ENCODE measurements around the gene PHACTR4.
"Not testable (repeated sequence)": the region's sequence is repeated elsewhere in the genome, so short reads cannot be mapped to it uniquely, and the experiment has no call there.

Gene PHACTR4

DNA sequence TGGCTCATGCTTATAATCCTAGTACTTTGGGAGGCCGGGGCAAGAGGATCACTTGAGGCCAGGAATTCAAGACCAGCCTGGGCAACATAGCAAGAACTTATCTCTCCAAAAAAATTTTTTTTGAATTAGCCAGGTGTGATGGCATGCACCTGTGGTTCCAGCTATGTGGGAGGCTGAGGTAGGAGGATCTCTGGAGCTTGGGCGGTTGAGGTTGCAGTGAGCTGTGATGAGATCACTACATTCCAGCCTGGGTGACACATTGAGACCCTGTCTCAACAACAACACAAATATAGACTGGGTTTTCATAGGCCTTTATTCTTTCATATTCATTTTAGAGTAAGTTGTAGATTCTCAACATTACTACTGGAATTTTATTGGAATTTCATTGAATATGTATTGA lies 27.9 kb upstream of the PHACTR4 start:
- intact Hi-C loops (cut with DNase I; ENCODE audit: low total_unique reads): no loop called here
- TF ChIP-seq, protein P1, sequence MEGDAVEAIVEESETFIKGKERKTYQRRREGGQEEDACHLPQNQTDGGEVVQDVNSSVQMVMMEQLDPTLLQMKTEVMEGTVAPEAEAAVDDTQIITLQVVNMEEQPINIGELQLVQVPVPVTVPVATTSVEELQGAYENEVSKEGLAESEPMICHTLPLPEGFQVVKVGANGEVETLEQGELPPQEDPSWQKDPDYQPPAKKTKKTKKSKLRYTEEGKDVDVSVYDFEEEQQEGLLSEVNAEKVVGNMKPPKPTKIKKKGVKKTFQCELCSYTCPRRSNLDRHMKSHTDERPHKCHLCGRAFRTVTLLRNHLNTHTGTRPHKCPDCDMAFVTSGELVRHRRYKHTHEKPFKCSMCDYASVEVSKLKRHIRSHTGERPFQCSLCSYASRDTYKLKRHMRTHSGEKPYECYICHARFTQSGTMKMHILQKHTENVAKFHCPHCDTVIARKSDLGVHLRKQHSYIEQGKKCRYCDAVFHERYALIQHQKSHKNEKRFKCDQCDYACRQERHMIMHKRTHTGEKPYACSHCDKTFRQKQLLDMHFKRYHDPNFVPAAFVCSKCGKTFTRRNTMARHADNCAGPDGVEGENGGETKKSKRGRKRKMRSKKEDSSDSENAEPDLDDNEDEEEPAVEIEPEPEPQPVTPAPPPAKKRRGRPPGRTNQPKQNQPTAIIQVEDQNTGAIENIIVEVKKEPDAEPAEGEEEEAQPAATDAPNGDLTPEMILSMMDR (IDR thresholded peaks at IDR 0.05): no peak
- DNase-seq: no peak
- H3K36me3 ChIP-seq: peaks cover 0 to 3% (median 0%) of the 10 kb centered on the region in 3 donors
- H3K27me3 ChIP-seq: no peaks in the 10 kb centered on the region
- H3K4me1 ChIP-seq: no peaks in the 10 kb centered on the region
- no peak overlapping the region for H3K4me3 ChIP-seq
- H3K9me3 ChIP-seq: no peaks in the 10 kb centered on the region
- no peak overlapping the region for H3K27ac ChIP-seq

DNA sequence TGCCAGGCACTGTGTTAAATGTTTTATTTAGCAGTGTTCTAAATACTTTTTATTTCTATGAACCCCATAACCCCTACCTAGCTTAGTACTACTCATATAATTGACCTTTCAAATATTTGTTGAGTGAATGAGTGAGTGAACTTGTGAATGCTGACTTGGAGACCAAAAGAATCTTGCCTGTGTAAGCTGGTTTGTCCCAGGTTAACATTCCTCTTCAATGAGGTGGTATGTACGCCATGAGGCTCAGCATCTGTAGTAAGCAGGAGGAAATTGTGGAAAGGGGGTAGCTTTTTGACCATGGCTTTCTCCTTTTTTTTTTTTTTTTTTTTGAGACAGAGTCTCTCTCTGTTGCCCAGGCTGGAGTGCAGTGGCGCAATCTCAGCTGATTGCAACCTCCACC lies 26.1 kb upstream of the PHACTR4 start:
- Histone ChIP-seq H3K27me3 (no peaks in the 10 kb centered on the region), H3K4me1 (no peaks in the 10 kb centered on the region), H3K27ac (no peak overlapping the region), H3K9me3 (no peaks in the 10 kb centered on the region), H3K36me3 (no peaks in the 10 kb centered on the region), H3K4me3 (no peak overlapping the region)
- intact Hi-C loops (cut with DNase I; ENCODE audit: low total_unique reads): no loop called here
- TF ChIP-seq, protein P1 (IDR thresholded peaks at IDR 0.05): no peak
- no peak for DNase-seq

DNA sequence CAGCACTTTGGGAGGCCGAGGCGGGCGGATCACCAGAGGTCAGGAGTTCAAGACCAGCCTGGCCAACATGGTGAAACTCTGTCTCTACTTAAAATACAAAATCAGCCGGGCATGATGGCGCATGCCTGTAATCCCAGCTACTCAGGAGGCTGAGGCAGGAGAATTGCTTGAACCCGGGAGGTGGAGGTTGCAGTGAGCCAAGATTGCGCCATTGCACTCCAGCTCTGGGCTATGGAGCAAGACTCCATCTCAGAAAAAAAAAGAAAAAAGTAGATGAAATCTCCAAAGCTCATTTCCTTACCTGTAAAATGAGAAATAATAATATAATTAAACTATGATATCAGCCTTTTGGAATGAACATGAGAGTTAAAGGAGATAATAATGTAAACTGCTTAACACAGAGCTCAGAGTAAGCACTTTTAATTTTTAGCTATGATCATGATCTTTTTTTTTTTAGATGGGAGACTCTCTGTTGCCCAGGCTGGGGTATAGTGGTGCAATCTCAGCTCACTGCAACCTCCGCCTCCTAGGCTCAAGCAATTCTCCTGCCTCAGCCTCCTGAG lies 16.2 kb upstream of the PHACTR4 start:
- H3K36me3 ChIP-seq; intact Hi-C loops (cut with DNase I; ENCODE audit: low total_unique reads); H3K27me3 ChIP-seq; H3K4me1 ChIP-seq; H3K27ac ChIP-seq; H3K9me3 ChIP-seq; H3K4me3 ChIP-seq: not testable (repeated sequence)
- DNase-seq: peak in 1 of 2 donors; percentile 21

DNA sequence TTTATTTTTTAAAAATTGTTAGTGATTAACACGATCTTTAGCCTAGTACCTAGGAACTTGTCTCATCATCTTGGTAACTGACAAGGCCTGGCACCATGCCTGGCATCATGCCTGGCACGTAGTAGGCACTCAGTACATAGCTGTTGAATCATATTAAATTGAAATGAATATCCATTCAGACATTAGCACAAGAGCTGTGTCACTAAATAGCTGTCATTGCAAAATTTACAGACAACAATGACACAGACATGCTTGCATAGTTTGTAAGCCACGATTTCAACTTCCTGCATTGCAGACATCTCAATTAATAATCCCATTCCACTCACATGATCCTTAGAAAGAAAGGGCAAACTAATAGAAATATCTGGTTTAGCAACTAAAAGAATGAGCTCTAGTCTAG lies 15.4 kb upstream of the PHACTR4 start:
- DNase-seq: peak in 1 of 2 donors; percentile 7
- TF ChIP-seq, protein P1 (IDR thresholded peaks at IDR 0.05): no peak
- intact Hi-C loops (cut with DNase I; ENCODE audit: low total_unique reads): no loop called here
- H3K4me1 ChIP-seq: no peaks in the 10 kb centered on the region
- H3K27me3 ChIP-seq: no peaks in the 10 kb centered on the region
- no peaks in the 10 kb centered on the region for H3K9me3 ChIP-seq
- H3K36me3 ChIP-seq: no peaks in the 10 kb centered on the region
- H3K4me3 ChIP-seq: no peak overlapping the region
- no peak overlapping the region for H3K27ac ChIP-seq

DNA sequence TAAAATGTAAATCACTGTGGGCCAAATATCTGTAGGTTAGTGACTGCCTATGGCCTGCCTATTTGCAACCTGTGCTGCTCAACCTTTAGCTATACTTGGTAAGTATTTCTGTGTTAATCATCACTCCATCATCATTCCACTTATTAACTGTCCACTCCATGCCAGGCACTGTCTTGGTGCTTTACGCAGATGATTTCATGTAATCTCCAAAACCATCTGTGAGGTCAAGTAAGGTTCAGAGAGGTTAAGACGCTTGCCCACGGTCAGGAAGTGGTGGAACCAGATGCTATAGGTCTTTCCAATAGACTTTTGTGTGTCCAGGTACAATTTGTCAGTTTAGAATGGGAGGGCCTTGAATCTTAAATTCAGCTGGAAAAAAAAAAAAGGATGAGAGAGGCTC lies 10.8 kb upstream of the PHACTR4 start:
- no peaks in the 10 kb centered on the region for H3K9me3 ChIP-seq
- no peaks in the 10 kb centered on the region for H3K4me1 ChIP-seq
- DNase-seq: peak in 1 of 2 donors; percentile 7
- no peaks in the 10 kb centered on the region for H3K36me3 ChIP-seq
- TF ChIP-seq, protein P1 (IDR thresholded peaks at IDR 0.05): no peak
- no peak overlapping the region for H3K27ac ChIP-seq
- intact Hi-C loops (cut with DNase I; ENCODE audit: low total_unique reads): no loop called here
- no peaks in the 10 kb centered on the region for H3K27me3 ChIP-seq
- no peak overlapping the region for H3K4me3 ChIP-seq

DNA sequence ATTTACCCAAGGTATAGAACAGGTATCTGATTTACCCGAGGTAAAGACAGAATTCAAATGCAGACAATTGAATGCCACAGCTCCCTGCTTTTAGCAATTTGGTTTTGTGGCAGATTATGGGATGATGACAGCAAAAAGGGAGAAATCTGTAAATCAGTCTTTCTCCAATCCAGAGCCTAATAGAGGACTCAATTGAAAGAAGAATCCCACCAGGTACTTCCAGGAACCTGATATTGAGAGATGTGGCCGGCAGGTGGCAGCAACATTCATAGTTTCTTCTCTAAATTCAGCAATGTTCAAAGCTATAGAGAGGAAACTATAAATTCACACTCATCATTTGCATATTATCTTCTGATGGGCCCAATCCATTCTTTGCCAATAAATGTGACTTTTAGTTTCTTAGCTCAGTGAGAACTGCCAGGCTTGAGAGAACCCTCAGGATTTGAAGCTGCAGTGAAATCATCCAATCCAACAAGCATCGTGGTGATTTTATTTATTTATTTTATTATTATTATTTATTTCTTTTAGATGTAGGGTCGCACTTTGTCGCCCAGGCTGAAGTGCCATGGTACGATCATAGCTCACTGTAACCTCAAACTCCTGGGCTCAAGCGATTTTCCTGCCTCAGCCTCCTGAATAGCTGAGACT lies 9.8 kb upstream of the PHACTR4 start:
- H3K27me3 ChIP-seq: no peaks in the 10 kb centered on the region
- peak; percentile 64 to 76 for DNase-seq
- no peaks in the 10 kb centered on the region for H3K36me3 ChIP-seq
- H3K27ac ChIP-seq: no peak overlapping the region
- H3K4me3 ChIP-seq: no peak overlapping the region
- no peaks in the 10 kb centered on the region for H3K4me1 ChIP-seq
- no peaks in the 10 kb centered on the region for H3K9me3 ChIP-seq
- TF ChIP-seq, protein P1 (IDR thresholded peaks at IDR 0.05): peak; percentile 54 to 72
- intact Hi-C loops (cut with DNase I; ENCODE audit: low total_unique reads): no loop called here

Data from tibial artery (tissue), 4 donors.